ENCODE measurements around the gene ACTR1A.
"Not testable (repeated sequence)": the region's sequence is repeated elsewhere in the genome, so short reads cannot be mapped to it uniquely, and the experiment has no call there.

ACTR1A gene

GRCh38 chr10:102519246-102519825, 16.8 kb upstream of the ACTR1A start:
- DNase-seq = no peak
- in situ Hi-C loops (cut with MboI; ENCODE audit: low pct_unique_long_range_greater_than_20kb, low sequenced_read_pairs) = no loop called here

GRCh38 chr10:102517553-102517952, 15.0 kb upstream of the ACTR1A start:
- DNase-seq = no peak
- in situ Hi-C loops (cut with MboI; ENCODE audit: low pct_unique_long_range_greater_than_20kb, low sequenced_read_pairs) = no loop called here

DNA sequence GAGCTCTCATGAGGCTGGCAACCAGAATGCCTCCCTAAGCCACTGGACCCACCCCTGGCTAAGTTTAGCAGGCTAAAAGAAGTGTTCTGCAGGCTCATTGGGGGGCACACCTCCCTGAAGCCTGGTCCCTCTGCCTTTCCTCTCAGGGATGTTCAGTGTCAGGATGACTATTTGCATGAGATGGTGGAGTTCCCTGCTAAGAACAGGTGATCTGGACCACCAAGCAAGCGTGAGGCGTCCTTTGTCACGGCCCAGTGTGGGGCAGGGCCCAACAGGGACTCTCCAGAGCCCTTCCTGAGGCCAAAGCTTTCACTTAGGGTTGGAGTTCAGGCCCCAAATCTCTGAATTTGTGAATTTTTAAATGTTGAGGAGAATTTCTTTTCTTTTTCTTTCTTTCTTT, 13.2 kb upstream of the ACTR1A start:
- DNase-seq = no peak
- in situ Hi-C loops (cut with MboI; ENCODE audit: low pct_unique_long_range_greater_than_20kb, low sequenced_read_pairs) = no loop called here

DNA sequence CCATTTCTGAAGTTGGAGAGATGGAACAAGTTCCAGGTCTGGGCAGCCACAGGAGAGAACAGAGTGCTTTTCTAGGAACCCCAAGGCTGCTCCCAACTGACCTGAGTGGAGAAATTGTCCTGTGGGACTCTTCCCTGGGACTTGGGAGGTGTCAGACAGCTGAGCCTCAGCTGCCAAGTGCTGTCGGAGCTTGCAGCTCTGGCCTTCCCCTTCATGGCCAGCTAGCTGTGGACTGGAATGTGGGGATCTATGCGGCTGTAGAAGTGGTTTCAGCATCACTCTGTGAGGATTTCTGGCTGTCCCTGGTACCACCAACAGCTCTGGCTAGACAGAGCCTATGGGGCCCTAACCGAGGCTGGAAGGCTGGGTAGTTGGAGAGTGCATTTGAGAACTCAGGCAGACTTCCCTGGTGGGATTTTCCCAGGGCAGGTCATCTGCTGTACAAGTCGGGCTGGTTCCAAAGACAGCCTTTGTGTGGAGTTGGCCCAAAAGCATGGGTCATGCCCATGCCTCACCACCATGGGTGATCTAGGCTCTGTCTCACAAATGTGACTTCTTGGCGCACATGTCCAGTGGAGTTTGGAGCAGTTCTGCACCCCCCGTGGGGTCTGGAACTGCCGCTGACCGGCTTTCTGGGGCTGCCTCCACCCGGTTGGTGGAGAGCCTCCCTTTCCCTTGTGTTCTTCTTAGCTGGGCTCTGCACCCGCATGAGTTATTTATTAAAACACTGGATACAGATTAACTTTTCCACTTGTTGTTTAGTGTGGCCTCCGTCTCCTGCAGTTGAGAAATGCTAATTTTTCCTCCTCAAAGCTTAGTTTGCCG, 12.2 kb upstream of the ACTR1A start:
- in situ Hi-C loops (cut with MboI; ENCODE audit: low pct_unique_long_range_greater_than_20kb, low sequenced_read_pairs) = no loop called here

DNA sequence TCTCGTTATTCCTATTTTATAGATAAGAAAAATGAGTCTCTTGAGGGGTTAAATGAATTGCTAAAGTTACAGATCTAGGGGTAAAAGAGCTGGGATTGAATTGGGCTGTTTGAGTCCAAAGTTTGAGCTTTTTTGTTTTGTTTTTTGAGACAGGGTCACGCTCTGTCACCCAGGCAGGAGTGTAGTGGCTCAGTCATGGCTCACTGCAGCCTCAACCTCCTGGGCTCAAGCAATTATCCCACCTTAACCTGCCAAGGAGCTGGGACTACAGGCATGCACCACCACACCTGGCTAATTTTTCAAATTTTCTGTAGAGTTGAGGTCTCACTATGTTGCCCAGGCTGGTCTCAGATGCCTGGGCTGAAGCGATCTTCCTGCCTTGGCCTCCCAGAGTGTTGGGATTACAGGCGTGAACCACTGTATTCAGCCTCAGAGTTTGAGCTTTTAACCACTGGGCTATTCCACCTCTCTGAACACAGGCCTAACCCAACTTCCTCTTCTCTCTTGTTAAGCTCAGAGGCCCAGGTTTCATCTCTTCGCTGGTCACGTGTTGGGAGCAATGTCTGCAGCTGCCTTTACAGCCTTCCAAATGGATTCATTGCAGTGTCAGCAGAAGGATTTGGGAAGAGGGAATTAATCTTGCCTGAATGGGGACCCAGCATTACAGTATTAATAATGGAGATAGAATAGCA, 9.2 kb upstream of the ACTR1A start:
- peak; percentile 80 for DNase-seq
- in situ Hi-C loops (cut with MboI; ENCODE audit: low pct_unique_long_range_greater_than_20kb, low sequenced_read_pairs) = no loop called here

More for the DNA sequence above, 12.2 kb upstream of the ACTR1A start:
- DNase-seq = no peak

GRCh38 chr10:102509387-102509786, 6.9 kb upstream of the ACTR1A start:
- in situ Hi-C loops (cut with MboI; ENCODE audit: low pct_unique_long_range_greater_than_20kb, low sequenced_read_pairs) = no loop called here

DNA sequence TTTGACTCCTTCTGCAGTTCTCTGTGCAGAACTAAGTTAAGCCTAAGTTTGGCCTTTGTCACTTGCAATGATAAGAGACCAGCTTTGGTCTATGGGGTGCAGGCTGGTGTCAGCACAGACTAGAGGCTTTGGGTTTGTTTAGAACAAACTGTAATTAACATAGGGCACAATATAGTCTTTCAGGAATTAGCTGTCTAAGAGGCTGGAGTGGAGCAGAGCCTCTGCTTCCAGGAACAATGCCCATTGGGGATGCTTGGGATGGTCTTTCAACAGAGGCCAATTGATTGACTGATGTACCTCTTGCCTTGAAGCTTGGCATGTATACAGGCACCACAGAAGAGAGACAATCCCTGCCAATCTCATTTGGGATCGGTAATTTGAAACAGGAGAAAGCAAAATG, 6.0 kb upstream of the ACTR1A start:
- no peak for DNase-seq
- in situ Hi-C loops (cut with MboI; ENCODE audit: low pct_unique_long_range_greater_than_20kb, low sequenced_read_pairs) = no loop called here

More at GRCh38 chr10:102509387-102509786, 6.9 kb upstream of the ACTR1A start:
- DNase-seq = no peak

GRCh38 chr10:102507521-102507920, 5.0 kb upstream of the ACTR1A start:
- no peak for DNase-seq
- in situ Hi-C loops (cut with MboI; ENCODE audit: low pct_unique_long_range_greater_than_20kb, low sequenced_read_pairs) = no loop called here

DNA sequence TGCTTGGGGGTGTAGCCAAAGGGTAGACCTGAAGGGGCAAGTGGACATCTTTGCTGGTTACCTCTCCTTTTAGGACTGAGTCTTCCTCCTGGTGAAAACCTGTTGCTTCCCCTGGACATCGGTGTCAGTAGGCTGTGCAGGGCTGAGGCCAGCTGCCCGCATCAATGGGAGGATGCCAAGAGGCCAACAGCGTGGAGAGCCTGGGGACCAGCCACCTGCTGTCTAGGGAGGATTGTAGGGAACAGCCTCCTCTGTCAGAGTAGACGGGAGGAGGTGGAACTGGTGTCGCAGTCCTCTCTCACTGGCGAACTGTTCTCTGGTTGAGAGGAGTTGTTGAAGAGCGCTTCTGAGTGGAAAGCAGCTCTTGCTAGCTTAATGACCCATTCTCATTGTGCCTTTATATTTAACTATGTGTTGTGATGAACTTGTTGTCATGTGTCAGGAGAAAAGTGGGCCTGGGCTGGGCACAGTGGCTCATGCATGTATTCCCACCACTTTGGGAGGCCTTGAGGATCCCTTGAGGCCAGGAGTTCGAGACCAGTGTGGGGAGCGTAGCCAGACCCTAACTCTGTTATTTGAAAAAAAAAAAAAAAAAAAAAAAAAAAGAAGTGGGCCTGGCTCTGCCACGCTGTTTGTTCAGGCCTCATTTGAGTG, 3.1 kb upstream of the ACTR1A start:
- DNase-seq = no peak
- in situ Hi-C loops (cut with MboI; ENCODE audit: low pct_unique_long_range_greater_than_20kb, low sequenced_read_pairs) = no loop called here

GRCh38 chr10:102504976-102505300, 2.4 kb upstream of the ACTR1A start:
- DNase-seq = no peak
- in situ Hi-C loops (cut with MboI; ENCODE audit: low pct_unique_long_range_greater_than_20kb, low sequenced_read_pairs) = no loop called here

- DNase-seq = peak; percentile 57
- in situ Hi-C loops (cut with MboI; ENCODE audit: low pct_unique_long_range_greater_than_20kb, low sequenced_read_pairs) = no loop called here
Measured at GRCh38 chr10:102504179-102504975, 1.9 kb upstream of the ACTR1A start.

DNA sequence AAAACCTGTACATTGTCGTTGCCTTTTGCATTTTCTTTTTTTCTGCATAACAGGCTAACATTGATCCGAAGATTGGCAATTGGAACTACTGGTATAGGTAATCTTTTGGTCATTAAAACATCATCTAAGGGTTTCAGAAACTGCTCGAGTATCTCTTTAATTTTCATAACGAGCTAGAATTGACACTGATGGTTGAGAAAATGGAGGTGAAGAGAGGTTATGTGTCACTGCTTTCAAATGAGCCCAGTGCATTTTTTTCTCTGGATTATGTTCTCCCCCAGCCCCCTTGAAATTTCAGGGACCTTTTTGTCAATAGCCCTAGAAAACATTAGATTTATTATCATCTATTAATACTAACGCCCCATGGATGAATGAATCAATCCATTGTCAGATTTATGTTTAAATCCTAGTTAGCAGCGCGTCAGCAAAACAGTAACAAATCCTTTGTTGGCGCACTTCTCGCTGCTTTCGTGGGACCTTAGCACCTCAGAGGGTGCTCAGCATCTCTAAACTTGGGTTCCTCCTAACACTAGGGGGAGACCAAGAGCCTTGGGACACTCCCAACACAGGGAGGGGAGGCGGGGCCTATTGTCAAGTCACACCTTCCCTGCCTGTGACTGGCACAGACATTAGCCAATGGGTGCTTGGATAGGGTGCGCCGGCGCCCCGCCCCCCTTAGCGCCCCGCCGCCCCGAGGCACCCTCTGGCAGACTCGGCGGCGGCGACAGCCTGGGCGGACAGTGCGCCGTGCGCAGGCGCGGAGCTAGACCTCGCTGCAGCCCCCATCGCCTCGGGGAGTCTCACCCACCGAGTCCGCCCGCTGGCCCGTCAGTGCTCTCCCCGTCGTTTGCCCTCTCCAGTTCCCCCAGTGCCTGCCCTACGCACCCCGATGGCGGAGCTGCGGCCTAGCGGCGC, 1.0 kb upstream of the ACTR1A start, which contains the start of gene SUFU:
Gene SUFU (plus strand): TSS at position 709 of the 915 bp plus-strand sequence. CDS start 181 bp downstream, at position 890.
- in situ Hi-C loops (cut with MboI; ENCODE audit: low pct_unique_long_range_greater_than_20kb, low sequenced_read_pairs) = no loop called here
- DNase-seq = peak; percentile 96

DNA sequence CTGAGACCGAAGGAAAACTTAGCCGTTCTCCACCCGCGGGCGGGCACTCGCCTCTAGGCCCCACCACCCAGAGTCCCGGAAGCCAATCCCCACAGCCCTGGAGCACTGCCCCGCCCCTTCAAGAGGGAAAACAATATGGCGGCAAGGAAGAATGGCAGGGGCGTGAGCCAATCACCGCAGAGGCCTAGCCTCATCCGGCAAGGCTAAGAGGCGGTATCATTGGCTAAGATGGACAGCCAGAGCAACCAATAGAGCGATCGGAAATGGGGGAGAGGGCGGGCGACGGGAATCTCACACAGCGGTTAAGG, 529 bp downstream of the ACTR1A start:
- in situ Hi-C loops (cut with MboI; ENCODE audit: low pct_unique_long_range_greater_than_20kb, low sequenced_read_pairs) = no loop called here
- peak; percentile 99 for DNase-seq

GRCh38 chr10:102501201-102502028, 1.1 kb downstream of the ACTR1A start:
- no peak for DNase-seq
- in situ Hi-C loops (cut with MboI; ENCODE audit: low pct_unique_long_range_greater_than_20kb, low sequenced_read_pairs) = no loop called here

- DNase-seq; in situ Hi-C loops (cut with MboI; ENCODE audit: low pct_unique_long_range_greater_than_20kb, low sequenced_read_pairs): not testable (repeated sequence)
Measured at GRCh38 chr10:102500686-102501085, 1.8 kb downstream of the ACTR1A start.

DNA sequence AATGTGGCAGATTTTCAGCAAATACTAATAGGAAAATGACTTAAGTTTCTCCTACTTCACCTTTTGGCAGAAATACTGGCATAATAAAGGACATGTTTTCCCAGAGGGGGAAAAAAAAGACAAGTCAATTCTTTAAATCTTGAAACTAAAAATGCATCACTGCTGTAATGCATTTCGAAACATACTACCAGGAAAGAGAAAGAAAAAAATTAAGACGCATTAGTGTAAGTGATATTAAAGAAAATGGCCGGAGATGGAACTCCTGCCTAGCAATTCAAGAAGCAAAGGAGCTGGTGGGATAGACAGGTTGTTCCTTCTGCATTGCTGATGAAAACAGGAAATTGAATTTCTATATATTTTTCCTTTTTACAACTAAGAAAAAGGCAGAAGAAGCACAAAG, 3.2 kb downstream of the ACTR1A start:
- no peak for DNase-seq
- in situ Hi-C loops (cut with MboI; ENCODE audit: low pct_unique_long_range_greater_than_20kb, low sequenced_read_pairs) = loop anchor here (25.0 kb wide), 1 partner anchor 262 kb away; the partner anchor contains the start of genes ELOVL3, GBF1 and PITX3

DNA sequence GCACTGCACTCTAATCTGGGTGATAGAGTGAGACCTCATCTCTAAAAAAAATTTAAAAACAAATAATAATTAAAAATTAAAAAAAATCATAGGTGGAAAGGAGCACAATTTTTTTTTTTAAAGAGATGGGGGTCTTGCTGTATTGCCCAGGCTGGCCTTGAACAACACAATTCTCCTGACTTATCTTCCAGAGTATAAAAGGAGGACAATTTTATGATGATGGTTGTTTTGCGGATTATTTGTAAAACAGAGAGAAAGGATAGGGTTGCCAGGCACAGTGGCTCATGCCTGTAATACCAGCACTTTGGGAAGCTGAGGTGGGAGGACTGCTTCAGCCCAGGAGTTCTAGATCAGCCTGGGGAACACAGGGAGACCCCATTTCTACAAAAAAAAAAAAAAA, 5.0 kb downstream of the ACTR1A start:
- in situ Hi-C loops (cut with MboI; ENCODE audit: low pct_unique_long_range_greater_than_20kb, low sequenced_read_pairs) = loop anchor here (25.0 kb wide), 1 partner anchor 260 kb away; the partner anchor contains the start of genes ELOVL3, GBF1 and PITX3
- DNase-seq = no peak

Data from KBM-7 (cell line).